ENCODE data around the gene PCGF3.

PCGF3 gene, protein sequence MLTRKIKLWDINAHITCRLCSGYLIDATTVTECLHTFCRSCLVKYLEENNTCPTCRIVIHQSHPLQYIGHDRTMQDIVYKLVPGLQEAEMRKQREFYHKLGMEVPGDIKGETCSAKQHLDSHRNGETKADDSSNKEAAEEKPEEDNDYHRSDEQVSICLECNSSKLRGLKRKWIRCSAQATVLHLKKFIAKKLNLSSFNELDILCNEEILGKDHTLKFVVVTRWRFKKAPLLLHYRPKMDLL

DNA sequence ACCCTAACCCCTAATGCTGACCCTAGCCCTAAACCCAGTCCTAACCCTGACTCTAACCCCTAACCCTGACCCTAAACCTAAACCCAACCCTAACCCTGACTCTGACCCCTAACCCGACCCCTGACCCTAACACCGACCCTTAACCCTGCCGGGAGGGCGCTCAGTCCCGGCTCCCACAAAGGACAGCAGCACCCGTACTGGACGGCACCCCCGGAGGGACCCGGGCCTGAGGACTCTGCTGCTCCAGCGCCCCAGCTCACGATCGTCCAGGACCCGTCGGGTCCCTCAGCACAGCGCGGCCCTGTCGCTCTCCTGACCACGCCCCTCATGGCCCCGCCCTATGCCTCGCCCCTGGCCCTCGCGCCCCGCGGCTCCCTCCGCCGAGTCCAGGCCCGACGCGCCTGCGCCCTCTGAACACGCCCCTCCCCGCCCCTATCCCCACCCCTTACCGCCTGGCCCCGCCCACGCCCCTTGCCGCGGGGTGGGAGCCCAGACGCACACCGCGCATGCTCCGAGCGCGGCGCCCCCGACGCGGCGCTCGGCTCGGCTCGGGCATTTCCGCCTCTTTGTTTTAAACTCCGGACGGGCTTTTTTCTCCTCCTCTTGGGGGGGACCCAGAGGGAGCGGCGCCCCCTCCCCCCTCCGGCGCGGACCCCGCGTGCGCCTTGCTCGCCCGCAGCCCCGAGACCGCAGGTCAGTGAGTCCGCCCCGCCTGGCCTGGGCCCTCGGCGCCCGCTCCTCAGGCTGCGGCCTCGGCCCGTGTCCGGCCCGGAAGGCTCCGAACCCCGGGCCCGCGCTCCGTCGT lies at the start of gene PCGF3:
PCGF3 (plus strand) TSS at position 555 of the 805 bp plus-strand sequence. CDS start 27,849 bp downstream, outside the sequence.
- peak; percentile 78 for DNase-seq

DNA sequence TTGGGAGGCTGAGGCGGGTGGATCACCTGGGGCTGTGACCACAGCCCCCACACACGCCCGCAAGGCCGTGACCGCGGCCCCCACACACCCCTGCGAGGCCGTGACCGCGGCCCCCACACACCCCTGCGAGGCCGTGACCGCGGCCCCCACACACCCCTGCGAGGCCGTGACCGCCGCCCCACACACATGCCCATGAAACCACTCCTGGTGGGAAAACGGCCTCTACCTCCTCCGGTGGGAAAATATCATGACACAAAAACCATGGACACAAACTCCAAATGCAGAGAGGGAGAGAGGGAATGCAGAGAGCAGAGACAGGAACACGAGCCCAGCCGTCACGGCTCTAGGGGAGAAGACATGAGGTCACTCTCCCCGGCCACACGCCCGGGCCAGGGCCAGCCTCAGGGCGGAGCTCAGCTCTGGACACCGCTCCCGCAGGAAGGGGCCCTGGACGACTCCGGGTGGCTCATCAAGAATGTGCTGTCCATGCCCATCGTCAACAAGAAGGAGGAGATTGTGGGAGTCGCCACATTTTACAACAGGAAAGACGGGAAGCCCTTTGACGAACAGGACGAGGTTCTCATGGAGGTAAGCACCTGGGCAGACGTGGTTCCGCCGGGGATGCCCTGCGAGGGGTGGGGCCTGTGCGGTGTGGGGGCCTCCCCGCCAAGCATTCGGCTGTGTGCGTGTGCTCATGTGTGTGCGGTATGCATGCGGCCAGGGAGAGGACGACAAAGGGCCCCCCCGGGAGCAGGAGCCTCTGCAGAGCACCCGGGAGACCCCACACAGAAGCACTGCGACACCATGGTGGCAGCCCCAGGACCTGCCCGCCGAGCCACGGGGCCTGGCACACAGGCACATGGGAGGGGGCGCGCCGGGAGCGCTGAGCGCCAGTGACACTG lies 48.9 kb upstream of the PCGF3 start:
- no peak for DNase-seq

DNA sequence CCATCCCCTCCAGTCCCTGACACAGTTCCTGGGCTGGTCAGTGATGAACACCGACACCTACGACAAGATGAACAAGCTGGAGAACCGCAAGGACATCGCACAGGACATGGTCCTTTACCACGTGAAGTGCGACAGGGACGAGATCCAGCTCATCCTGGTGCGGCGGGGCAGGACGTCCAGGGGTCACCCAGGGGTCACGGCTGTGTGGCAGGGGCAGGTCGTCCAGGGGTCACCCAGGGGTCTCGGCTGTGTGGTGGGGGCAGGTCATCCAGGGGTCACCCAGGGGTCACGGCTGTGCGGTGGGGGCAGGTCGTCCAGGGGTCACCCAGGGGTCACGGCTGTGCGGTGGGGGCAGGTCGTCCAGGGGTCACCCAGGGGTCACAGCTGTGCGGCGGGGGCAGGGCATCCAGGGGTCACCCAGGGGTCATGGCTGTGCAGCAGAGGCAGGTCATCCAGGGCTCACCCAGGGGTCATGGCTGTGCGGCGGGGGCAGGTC lies 48.2 kb upstream of the PCGF3 start:
- DNase-seq, result no peak

DNA sequence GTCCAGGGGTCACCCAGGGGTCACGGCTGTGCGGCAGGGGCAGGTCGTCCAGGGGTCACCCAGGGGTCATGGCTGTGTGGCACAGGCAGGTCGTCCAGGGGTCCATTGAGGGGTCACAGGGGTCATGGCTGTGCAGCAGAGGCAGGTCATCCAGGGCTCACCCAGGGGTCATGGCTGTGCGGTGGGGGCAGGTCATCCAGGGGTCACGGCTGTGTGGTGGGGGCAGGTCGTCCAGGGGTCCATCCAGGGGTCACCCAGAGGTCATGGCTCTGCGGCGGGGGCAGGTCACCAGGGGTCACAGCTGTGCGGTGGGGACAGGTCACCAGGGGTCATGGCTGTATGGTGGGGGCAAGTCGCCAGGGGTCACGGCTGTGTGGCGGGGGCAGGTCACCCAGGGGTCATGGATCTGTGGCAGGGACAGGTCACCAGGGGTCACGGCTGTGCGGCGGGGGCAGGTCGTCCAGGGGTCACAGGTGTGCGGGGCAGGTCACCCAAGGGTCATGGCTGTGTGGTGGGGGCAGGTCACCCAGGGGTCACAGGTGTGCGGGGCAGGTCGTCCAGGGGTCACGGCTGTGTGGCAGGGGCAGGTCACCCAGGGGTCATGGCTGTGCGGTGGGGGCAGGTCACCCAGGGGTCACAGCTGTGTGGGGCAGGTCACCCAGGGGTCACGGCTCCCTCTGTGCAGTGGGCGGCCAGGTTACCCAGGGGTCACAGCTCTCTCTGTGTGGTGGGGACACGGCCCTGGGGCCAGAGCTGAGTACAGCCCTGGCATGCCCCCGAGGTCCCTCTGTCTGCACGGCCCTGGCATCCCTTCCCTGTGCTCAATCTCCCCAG lies 47.6 kb upstream of the PCGF3 start:
- no peak for DNase-seq

DNA sequence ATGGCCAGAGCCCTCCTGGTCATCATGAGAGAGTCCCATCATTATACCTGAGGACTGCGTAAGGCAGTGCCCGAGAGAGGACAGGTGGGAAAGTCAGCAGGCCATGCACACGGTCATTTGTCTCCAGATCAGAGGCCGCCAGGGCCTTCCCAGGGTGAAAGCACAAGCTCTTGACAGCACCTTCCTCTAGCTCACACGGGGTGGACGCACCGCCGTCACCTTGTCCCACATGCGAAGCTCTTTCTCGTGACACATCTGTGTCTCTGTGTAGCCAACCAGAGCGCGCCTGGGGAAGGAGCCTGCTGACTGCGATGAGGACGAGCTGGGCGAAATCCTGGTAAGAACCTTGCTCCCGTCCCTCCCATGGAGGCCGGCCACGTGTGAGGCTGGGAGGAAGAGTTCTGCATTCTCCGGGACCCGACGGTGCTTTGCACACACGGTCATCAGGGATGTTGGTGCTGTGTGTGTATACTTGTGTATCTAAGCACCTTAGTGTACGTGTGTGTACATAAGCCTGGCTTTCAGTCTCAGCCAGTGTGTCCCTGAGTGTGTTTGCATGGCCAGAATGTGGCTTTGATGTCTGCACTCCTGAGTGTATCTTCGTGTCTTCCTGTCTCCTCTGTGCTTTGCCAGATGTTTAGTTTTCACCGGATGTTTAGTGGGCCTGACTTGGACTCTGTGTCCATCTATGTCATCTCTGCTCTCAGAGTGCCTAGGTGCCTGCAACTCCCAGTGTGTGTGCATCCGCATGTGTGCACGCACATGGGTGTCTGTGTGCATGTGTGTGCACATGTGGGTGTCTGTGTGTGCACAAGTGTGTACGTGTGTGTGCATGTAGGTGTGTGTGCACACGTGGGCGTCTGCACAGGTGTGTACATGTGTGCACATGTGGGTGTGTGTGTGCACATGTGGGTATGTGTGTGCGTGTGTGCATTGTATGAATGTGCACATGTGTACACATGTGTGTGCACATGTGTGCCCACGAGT lies 46.7 kb upstream of the PCGF3 start:
- no peak for DNase-seq

DNA sequence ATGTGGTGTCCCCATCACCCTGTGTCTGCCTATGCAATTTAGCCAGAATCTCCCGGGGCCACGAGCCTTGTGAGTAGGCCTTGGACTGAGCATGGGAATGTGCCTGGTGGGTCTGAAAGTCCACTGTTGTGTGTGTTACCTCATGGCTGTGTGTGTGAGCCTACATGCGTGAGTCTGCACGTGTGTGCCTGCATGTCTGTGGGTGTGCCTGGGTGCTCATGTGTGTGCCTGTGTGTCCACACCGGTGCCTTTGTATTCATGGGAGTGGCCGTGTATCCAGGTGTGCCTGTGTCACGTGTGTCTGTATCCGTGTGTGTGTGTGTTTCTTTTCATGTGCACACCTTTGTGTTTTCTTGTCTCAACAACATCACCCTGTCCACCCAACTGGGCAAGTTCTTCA lies 45.8 kb upstream of the PCGF3 start:
- DNase-seq, result no peak

DNA sequence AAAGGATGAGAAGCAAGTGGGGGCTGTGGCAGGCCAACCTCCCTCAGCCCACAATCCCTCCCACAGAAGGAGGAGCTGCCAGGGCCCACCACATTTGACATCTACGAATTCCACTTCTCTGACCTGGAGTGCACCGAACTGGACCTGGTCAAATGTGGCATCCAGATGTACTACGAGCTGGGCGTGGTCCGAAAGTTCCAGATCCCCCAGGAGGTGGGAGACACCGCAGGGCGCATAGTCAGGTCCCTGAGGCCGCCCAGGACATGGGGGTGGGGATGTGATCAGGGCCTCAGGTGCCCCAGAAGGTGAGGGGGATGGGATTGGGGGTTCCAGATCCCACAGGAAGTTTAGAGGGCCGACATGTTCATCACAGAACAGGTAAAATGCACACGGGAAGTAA lies 45.2 kb upstream of the PCGF3 start:
- DNase-seq, result no peak

DNA sequence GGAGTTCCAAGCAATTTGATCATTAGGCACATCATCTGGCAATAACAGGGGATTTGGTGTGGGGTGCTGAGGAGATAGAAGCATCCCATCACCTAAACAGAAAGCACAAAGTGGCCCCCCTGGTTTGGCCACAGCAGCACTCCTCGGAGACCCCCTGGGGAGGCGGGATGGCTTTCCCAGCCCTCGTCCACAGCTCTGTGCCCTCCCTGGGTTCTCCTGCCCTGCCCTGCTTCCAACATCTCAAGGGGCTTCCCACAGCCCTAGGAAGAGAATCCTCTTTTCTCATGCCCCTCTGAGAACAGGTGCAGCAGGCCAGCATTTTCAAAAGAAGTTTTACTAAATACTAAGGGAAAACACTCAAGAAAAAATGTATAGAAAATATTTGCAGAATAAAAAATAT lies 44.4 kb upstream of the PCGF3 start:
- DNase-seq, result no peak

DNA sequence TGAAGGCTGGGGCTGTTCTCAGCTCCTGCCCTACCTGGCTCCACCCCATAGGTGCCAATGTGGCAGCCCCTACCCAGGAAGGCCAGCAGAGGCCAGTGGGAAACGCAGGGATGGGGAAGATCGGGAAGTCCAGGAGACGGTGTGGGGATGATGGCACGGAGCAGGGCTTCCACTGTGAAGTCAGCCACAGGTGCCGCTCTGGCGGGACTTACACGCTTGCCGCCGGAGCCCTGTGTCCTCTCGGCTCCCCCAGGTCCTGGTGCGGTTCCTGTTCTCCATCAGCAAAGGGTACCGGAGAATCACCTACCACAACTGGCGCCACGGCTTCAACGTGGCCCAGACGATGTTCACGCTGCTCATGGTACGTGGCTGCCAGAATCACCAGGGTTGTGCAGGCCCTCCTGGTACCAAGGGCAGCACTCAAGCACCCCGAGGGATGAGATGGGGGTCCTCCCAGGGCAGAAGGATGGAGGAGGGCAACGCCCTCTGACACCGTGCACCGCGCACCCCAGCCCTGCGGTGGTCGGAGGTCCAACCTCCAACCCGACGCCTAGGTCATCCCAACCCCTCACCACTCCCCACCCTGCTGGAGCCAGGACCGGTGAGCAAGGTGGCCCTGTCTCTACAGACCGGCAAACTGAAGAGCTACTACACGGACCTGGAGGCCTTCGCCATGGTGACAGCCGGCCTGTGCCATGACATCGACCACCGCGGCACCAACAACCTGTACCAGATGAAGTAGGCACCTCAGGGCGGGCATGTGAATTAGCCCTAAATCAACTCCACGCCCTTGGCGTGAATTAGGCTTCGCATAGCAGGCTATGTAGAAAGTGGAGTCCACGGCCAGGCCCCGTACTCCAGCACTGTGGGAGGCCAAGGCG lies 43.5 kb upstream of the PCGF3 start:
- DNase-seq, result no peak

DNA sequence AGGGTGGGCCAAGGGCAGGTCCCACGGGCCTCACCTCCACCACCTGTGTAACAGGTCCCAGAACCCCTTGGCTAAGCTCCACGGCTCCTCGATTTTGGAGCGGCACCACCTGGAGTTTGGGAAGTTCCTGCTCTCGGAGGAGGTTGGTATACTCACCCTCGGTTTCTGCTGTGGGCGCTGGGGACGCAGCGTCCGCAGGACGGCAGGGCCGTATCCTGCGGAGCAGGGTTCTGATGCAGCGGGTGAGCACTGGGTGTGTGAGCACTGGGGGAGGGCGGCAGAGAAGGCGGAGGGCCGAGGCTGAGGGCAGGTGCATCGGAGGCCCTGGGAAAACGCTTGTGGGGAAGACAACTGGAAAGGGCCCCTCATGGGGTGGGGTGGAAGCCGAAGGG lies 42.6 kb upstream of the PCGF3 start:
- no peak for DNase-seq

DNA sequence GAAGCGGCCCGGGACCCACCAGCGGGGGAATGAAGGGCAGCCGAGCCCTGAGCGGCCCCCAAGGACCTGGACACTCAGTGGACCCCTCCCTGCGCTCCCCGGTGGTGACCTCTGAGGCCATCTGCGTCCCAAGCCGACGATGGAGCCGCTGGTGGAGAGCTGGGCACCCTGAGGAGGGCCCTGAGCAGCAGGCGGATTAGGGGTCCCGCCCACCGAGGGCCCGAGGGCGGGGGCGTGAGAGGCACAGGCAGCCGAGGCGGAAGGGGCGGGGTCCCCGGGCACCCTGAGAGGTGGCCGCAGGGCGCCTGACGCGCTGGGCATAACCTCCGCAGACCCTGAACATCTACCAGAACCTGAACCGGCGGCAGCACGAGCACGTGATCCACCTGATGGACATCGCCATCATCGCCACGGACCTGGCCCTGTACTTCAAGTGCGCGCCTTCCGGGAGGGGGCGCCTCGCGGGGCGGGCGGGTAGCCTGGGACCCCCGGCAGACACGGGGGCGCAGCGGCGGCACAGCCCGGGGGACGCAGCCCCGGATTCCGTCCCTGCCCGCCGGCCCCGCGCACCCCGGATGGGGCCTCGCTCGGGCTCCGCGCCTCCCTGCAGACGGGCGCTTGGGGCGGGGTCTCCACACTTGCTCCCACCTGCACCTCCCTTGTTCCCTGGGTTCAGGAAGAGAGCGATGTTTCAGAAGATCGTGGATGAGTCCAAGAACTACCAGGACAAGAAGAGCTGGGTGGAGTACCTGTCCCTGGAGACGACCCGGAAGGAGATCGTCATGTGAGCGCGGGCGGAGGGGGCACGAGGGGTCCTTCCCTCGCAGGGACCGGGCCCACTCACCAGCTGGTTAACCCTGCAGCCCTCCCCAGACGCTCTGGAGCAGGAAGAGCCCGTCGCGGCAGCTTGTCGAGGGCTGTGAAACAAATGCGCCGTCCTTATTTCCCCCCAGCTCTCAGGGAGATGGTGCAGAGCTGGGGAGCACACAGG lies 41.9 kb upstream of the PCGF3 start:
- DNase-seq, result peak; percentile 54

DNA sequence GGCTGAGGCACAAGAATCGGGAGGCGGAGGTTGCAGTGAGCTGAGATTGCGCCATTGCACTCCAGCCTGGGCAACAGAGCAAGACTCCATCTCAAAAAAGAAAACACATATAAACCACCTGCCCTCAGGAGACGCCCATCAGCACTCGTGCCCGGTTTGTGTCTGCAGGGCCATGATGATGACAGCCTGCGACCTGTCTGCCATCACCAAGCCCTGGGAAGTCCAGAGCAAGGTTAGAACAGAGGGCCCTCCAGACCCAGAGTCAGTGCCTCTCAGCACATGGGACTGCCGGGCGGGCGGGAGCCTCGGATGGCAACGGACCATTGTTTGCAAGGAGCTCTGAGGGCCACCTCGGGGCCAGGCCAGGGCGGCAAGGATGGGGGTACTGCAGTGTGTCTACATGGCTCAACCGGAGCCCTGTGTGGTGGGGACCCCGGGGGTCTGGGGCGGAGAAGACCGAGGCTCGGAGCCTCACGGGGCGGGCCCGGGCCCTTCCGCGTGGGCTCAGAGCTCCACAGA lies 40.9 kb upstream of the PCGF3 start:
- no peak for DNase-seq

DNA sequence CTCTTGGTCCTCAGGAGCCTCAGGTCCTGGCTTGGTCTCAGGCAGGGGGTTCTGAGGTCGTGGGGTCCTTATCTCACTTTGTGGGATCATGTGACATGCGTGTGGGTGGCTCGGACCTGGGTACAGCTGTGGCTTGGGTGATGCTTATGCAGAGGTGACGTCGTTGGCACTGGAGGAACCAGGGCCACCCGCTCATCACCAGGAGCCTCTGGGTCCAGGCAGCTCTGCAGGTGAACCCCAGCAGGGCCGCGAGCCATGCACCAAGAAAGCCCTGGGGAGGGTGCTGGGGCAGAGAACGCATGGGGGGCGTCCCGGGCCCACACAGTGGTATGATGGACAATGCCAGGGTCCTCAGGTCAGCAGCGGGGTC lies 40.3 kb upstream of the PCGF3 start:
- no peak for DNase-seq

DNA sequence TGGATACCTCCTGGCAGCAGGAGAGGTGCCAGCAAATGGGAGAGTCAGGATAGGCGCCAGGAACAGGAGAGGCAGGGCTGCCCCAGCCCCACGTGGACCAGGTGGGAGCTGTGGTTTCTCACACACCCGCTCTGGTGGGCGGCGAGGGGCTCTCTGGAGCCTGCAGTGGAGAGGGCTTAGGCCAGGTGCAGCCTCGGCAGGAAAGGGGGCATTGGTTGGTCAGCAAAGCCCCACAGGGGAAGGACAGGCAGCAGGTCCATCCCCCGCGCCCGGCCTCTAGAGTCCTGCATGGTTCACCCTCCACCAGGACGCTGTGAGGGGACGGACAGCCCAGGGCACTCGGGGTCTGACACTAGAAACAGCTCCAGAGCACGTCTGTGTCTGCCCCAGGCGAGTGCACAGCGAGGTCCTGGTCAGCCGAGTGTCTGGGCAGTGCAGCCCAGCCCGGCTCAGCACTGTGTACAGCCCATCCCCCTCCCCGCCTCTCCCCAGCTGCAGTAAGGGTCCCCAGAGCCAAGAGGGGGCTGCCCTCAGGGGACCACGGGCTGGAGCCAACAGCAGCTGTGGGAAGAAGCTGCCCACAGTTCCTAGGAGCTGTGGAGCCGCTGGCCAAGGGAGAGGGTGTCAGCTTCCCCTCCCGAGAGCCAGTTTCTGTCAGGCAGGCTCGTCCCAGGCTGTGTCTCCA lies 39.7 kb upstream of the PCGF3 start:
- DNase-seq, result no peak

DNA sequence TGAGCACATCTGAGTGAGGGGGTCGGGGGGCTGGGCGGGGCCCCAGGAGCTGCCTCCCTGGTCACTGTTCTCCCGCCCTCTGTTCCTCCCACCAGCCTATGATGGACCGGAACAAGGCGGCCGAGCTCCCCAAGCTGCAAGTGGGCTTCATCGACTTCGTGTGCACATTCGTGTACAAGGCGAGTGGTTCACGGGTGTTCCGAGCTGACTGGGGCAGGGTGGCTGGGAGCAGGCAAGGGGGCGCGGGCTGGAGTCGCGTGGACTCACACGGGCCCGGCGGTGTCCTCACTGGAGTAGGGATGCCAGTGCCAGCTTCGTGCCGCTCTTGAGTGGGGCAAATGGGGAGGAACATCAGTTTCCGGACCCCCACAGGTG lies 39.2 kb upstream of the PCGF3 start:
- no peak for DNase-seq

DNA sequence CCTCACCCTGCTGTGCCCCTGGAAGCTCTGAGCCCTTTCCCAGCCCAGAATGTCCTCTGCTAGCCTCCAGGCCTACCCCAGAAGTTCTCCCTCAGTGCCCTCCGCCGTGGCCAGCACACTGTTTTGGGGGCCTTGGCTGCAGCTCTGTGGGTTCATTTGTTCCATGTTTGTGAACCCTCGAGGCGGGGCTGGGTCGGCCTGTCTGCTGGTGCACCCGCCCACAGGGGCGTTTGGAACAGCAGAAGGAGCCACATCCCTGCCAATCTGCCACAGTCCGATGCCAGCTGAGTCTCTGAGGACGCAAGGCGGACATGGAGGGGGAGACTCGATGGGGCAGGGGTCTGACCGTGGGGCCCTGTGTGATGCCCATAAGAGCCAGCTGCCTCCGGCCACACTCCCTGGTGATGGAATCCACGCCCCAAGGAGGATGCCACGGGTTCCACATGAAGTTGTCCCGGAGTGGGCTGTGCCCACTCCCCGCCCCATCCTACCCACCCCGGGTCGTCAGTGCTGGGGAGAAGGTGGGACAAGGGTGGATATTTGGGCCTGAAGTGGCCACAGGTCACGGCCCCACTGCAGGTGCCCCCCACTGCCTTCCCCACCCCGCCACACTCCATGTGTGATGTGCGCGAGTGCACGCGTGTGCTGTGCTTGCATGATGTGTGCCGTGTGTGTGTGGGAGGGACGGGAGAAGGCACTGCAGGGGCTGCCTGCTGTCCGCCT lies 38.6 kb upstream of the PCGF3 start:
- no peak for DNase-seq

DNA sequence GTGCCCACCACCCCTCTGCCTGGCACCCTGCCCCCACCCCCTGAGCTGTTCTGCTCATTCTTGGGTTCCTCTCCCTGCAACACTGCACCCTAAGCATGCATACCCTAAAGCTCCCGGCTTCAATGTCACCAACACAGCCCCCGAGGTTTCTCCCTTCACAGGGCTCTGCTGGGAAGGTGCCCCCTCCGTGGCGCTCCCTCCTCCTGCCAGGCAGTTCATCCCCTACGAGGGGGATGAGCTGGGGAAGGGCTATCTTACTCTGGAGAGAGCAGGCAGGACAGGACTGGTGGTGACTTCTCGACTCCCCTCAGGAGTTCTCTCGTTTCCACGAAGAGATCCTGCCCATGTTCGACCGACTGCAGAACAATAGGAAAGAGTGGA lies 38.1 kb upstream of the PCGF3 start:
- no peak for DNase-seq
